ENCODE results near the gene DIP2B. TPM values are rescaled to one million over a fixed set of nuclear protein-coding genes. Genes with fewer than 3 reads are reported as not detected.
A peak's percentile ranks its signal among the peaks of the same experiment; 100 is the strongest.

Gene DIP2B
- total and polyA plus RNA-seq, 2 of the 13 experiments (the other 11 are each of a cell fraction or from before 2014, with no cell fraction given), result 32.1 to 35.8 TPM

DNA sequence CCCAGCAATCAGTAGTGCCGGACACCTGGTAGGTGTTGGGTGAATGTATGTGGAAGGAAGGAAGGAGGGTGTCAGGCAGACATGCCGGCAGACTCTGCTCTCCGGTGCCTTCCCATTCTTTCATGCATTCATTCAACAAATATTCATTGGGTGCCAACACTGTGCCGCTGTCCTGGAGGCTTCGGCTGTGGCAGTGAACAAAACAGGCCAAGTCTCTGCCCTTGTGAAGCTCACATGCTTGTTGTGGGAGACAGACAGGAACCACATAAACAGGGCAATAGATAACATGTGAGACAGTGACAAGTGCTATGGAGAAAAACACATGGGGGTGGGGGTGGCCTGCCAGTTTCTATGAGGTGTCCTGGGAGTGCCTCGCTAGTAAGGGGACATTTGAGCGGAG is 202.6 kb downstream of the DIP2B start:
- no peak overlapping the region for H3K4me3 ChIP-seq (replicated peaks in 1 of 3; ENCODE audit: insufficient read depth in 1 of 3, low read depth in 2 of 3, low read length in 3 of 3)
- intact Hi-C loops (cut with micrococcal nuclease; ENCODE audit: unreplicated experiment), result no loop called here
- no peak for ATAC-seq
- H3K79me2 ChIP-seq (ENCODE audit: insufficient read depth, low read length), result no peaks in the 10 kb centered on the region
- no peaks in the 10 kb centered on the region for H3K27me3 ChIP-seq (ENCODE audit: control insufficient read depth in 1 of 2, insufficient read depth in 2 of 2, low read length in 2 of 2)
- no peak overlapping the region for H3K4me2 ChIP-seq (ENCODE audit: low read depth, low read length)
- no peak for FAIRE-seq
- TF ChIP-seq RBM22 (optimal IDR thresholded peaks at IDR 0.05; ENCODE audit: low read length) (peak; percentile 57), ZNF737 (CRISPR knock-in tag; IDR thresholded peaks at IDR 0.05; ENCODE audit: borderline replicate concordance) (no peak), ATM (IDR thresholded peaks at IDR 0.05; ENCODE audit: borderline replicate concordance) (no peak), POGZ (CRISPR knock-in tag; IDR thresholded peaks at IDR 0.05) (no peak)
- BruUV-seq (replicated peaks), result no TSS peak
- 95% methylated on average over 7 of the region's 7 CpGs for WGBS (ENCODE audit: low lambda C conversion rate)
- POLR2A ChIA-PET, result no interaction called here
- CTCF ChIA-PET (ENCODE audit: low intra/inter-chr PET ratio, low total read pairs), result no interaction called here
- in situ Hi-C loops (cut with HindIII; ENCODE audit: extremely low pct_ligation_motif_present, low pct_unique_long_range_greater_than_20kb), result no loop called here
- no peak overlapping the region for H2AFZ ChIP-seq (ENCODE audit: low read length)
- no peaks in the 10 kb centered on the region for H3K9me3 ChIP-seq (ENCODE audit: low read length)
- H3K9ac ChIP-seq (ENCODE audit: insufficient read depth, low read depth, low read length), result no peak overlapping the region
- H3K36me3 ChIP-seq (replicated peaks in 1 of 2; ENCODE audit: control insufficient read depth in 1 of 2, insufficient read depth in 2 of 2, low read length in 2 of 2), result peaks cover 20 to 78% of the 10 kb centered on the region in 2 experiments
- H4K20me1 ChIP-seq (ENCODE audit: insufficient read depth, low read length), result no peaks in the 10 kb centered on the region
- no peak overlapping the region for H3K27ac ChIP-seq (ENCODE audit: extremely low read length, insufficient read depth, low read length)
- H3K4me1 ChIP-seq (ENCODE audit: insufficient read depth, low read length), result no peaks in the 10 kb centered on the region
- no peak for DNase-seq (ENCODE audit: low spot score)

DNA sequence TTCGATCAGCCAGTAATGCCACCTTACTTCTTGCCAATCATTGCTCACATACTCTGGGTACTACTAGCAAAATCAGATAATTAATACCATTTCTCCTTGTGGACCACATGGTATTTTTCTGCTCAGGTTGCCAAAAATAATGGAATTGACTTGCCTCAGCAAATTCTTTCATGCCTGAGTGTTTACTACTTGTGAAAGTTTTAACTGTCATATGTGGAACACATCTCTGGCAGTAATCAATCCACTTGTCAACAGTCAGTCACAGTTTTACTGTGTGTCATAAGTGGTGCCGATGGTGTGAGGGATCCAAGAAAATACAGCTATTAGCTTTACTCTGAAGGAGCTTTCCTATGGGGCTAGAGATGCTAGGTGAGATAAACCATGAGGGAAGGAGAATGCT is 203.8 kb downstream of the DIP2B start:
- no peaks in the 10 kb centered on the region for H3K9me3 ChIP-seq (ENCODE audit: low read length)
- no peak for FAIRE-seq
- H3K9ac ChIP-seq (ENCODE audit: insufficient read depth, low read depth, low read length), result no peak overlapping the region
- no peak for ATAC-seq
- no peak overlapping the region for H2AFZ ChIP-seq (ENCODE audit: low read length)
- H3K4me2 ChIP-seq (ENCODE audit: low read depth, low read length), result no peak overlapping the region
- TF ChIP-seq MAFK (conservative IDR thresholded peaks at IDR 0.05 in 1 of 2, IDR thresholded peaks at IDR 0.05 in 1 of 2; ENCODE audit: low read length in 2 of 2) (peak; percentile 5 to 47; a peak in 1 of 4 replicates), PPARG (CRISPR knock-in tag; conservative IDR thresholded peaks at IDR 0.05) (no peak), SSRP1 (CRISPR knock-in tag; IDR thresholded peaks at IDR 0.05) (no peak)
- TF ChIP-seq, protein P1, sequence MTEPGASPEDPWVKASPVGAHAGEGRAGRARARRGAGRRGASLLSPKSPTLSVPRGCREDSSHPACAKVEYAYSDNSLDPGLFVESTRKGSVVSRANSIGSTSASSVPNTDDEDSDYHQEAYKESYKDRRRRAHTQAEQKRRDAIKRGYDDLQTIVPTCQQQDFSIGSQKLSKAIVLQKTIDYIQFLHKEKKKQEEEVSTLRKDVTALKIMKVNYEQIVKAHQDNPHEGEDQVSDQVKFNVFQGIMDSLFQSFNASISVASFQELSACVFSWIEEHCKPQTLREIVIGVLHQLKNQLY (CRISPR knock-in tag; IDR thresholded peaks at IDR 0.05), result no peak
- no TSS peak for BruUV-seq (replicated peaks)
- 98% methylated on average over 2 of the region's 2 CpGs for WGBS (ENCODE audit: low lambda C conversion rate)
- intact Hi-C loops (cut with micrococcal nuclease; ENCODE audit: unreplicated experiment) (no loop called here), in situ Hi-C loops (cut with HindIII; ENCODE audit: extremely low pct_ligation_motif_present, low pct_unique_long_range_greater_than_20kb) (no loop called here)
- H3K4me1 ChIP-seq (ENCODE audit: insufficient read depth, low read length), result no peaks in the 10 kb centered on the region
- no peak overlapping the region for H3K4me3 ChIP-seq (replicated peaks in 1 of 3; ENCODE audit: insufficient read depth in 1 of 3, low read depth in 2 of 3, low read length in 3 of 3)
- ChIA-PET POLR2A (no interaction called here), CTCF (ENCODE audit: low intra/inter-chr PET ratio, low total read pairs) (no interaction called here)
- peaks cover 18 to 81% of the 10 kb centered on the region in 2 experiments for H3K36me3 ChIP-seq (replicated peaks in 1 of 2; ENCODE audit: control insufficient read depth in 1 of 2, insufficient read depth in 2 of 2, low read length in 2 of 2)
- H3K27ac ChIP-seq (ENCODE audit: extremely low read length, insufficient read depth, low read length), result no peak overlapping the region
- no peaks in the 10 kb centered on the region for H4K20me1 ChIP-seq (ENCODE audit: insufficient read depth, low read length)
- no peaks in the 10 kb centered on the region for H3K79me2 ChIP-seq (ENCODE audit: insufficient read depth, low read length)
- H3K27me3 ChIP-seq (ENCODE audit: control insufficient read depth in 1 of 2, insufficient read depth in 2 of 2, low read length in 2 of 2), result no peaks in the 10 kb centered on the region
- DNase-seq (ENCODE audit: low spot score), result no peak
